ENCODE results near the gene CAP1. TPM values are rescaled to one million over a fixed set of nuclear protein-coding genes. Genes with fewer than 3 reads are reported as not detected.
A peak's percentile ranks its signal among the peaks of the same experiment; 100 is the strongest.

Gene CAP1, protein sequence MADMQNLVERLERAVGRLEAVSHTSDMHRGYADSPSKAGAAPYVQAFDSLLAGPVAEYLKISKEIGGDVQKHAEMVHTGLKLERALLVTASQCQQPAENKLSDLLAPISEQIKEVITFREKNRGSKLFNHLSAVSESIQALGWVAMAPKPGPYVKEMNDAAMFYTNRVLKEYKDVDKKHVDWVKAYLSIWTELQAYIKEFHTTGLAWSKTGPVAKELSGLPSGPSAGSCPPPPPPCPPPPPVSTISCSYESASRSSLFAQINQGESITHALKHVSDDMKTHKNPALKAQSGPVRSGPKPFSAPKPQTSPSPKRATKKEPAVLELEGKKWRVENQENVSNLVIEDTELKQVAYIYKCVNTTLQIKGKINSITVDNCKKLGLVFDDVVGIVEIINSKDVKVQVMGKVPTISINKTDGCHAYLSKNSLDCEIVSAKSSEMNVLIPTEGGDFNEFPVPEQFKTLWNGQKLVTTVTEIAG
- total RNA-seq (100 to 1,000 TPM; 519 to 536 TPM), polyA plus RNA-seq (788 TPM)

DNA sequence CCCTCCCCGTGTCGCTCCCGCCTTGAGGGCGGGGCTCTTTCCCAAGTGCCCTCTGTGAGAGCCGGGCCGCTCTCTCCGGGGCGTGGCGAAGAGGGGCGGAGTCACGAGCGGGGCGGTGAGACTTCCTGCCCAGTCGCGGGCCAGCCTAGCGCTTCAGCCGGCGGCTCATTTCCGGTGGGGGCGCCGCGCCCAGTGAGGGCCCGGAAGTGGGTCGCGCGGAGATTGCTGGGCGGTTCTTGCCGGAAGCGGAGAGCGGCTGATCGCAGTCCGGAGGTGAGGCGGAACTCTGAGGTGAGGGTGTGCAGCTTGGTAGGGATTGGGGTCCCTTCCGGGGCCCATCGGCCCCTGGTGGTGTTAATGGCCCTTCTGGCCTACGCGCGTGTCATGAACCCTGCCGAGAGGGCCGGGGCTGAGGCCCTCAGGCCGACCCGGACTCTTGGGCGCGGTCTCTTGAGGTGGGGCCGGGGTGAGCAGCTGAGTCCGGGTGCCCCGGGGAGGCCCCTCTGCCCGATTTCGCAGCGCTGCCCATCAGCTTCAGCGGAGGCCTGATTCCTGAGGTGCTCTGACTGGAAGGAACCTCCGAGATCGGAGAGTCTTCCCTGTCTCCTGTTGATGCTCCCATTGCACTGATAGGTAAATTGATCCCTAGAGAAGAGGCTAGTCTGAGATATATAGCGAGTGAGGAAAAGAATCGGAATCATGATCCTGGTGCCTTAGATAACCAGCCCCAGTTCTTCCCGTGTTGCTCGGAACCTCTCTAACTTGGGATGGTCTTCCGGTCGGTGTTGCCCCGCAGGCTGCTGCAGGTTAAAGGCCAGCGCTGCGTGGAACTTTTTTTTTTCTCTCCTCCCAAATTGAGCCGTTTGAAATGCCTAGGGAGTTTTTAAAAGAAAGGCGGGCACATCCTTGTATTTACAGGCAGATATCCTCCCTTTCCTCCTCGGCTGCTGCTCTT lies at the start of gene CAP1:
TSS of gene CAP1 (plus strand) at position 219 of the 955 bp plus-strand sequence. CDS start 18,618 bp downstream, outside the sequence.
- POLR2A ChIA-PET = interaction anchor here (0.7 to 2.0 kb wide), 8 partner anchors 8 to 333 kb away, joined by 3 to 12 read pairs (median 5); partner anchors contain the start of genes PPIE, SMAP2 and ZMPSTE24
- Histone ChIP-seq H3K27ac (ENCODE audit: low read depth, low read length) (peak within 1 kb of the TSS; percentile 91), H3K27me3 (ENCODE audit: insufficient read depth, low read length, poor library complexity, severe bottlenecking) (no peaks in the 10 kb centered on the region), H3K4me3 (ENCODE audit: low read length) (peak within 1 kb of the TSS; percentile 91), H3K4me1 (ENCODE audit: insufficient read depth, low read length) (peaks cover 69% of the 10 kb centered on the region), H3K9me3 (ENCODE audit: low read length) (no peaks in the 10 kb centered on the region), H3K36me3 (ENCODE audit: insufficient read depth, low read length) (peaks cover 6% of the 10 kb centered on the region)
- Mint-ChIP-seq H3K27ac (peak within 1 kb of the TSS; percentile 90 to 100 (median 98)), H3K9me3 (no peaks in the 10 kb centered on the region), H3K4me3 (peak within 1 kb of the TSS; percentile 90 to 98 (median 96)), H3K36me3 (peaks cover 6 to 55% (median 14%) of the 10 kb centered on the region in 3 donors), H3K4me1 (peaks cover 60 to 81% (median 78%) of the 10 kb centered on the region in 3 donors), H3K27me3 (no peaks in the 10 kb centered on the region)
- DNase-seq = peak; percentile 100
- CTCF ChIA-PET = interaction anchor here (1.0 to 1.6 kb wide), 4 partner anchors 17 to 275 kb away, joined by 3 to 5 read pairs (median 4); partner anchors contain the start of gene MYCL

DNA sequence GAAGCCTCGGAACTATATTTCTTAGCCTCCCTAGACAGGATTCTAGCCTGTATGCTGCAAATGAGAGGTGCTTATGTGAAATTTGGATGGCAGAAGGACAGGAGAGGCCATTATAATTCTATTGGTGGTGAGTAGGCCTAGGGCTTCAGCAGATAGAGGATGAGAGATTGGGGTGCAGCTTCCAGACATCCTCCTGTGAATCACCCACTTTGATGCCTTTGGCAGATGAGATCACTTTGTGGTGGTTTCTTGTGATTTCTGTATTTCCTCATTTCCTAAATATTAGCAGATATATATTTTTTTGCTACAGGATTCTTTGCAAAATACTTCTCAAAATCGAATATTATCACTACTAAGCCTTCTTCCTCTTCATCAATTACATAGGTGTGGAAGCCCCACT lies 48.3 kb upstream of the CAP1 start:
- no peak for DNase-seq
- H3K27ac ChIP-seq (ENCODE audit: low read depth, low read length) = no peak overlapping the region
- Mint-ChIP-seq H3K9me3 (no peaks in the 10 kb centered on the region), H3K4me1 (peaks cover 19 to 23% (median 22%) of the 10 kb centered on the region in 3 donors), H3K4me3 (no peak overlapping the region), H3K27me3 (peaks cover 0 to 1% of the 10 kb centered on the region in 2 donors), H3K36me3 (no peaks in the 10 kb centered on the region), H3K27ac (peak overlapping the region in 1 of 8 donors; percentile 9)
- no peaks in the 10 kb centered on the region for H3K9me3 ChIP-seq (ENCODE audit: low read length)
- no peak overlapping the region for H3K4me3 ChIP-seq (ENCODE audit: low read length)
- ChIA-PET CTCF (no interaction called here), POLR2A (no interaction called here)
- no peaks in the 10 kb centered on the region for H3K36me3 ChIP-seq (ENCODE audit: insufficient read depth, low read length)
- no peaks in the 10 kb centered on the region for H3K27me3 ChIP-seq (ENCODE audit: insufficient read depth, low read length, poor library complexity, severe bottlenecking)
- peaks cover 15% of the 10 kb centered on the region for H3K4me1 ChIP-seq (ENCODE audit: insufficient read depth, low read length)

DNA sequence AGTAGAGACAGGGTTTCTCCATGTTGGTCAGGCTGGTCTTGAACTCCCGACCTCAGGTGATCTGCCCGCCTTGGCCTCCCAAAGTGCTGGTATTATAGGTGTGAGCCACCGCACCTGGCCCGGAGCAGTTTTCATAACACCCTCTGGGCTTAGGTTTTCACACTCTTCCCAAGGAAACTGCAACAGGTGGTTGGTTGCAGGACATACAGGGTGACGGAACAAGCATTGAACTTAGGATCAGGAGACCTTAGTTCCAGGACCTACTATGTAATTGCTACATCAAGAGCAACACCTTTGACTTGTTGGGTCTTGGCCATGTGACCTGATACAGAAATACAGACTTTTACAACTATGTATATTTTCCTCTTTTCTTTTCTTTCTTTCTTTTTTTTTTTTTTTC lies 47.6 kb upstream of the CAP1 start:
- Histone ChIP-seq H3K9me3 (ENCODE audit: low read length) (no peaks in the 10 kb centered on the region), H3K27ac (ENCODE audit: low read depth, low read length) (no peak overlapping the region), H3K36me3 (ENCODE audit: insufficient read depth, low read length) (no peaks in the 10 kb centered on the region), H3K4me1 (ENCODE audit: insufficient read depth, low read length) (peaks cover 15% of the 10 kb centered on the region), H3K27me3 (ENCODE audit: insufficient read depth, low read length, poor library complexity, severe bottlenecking) (no peaks in the 10 kb centered on the region), H3K4me3 (ENCODE audit: low read length) (no peak overlapping the region)
- no peak overlapping the region for H3K27ac Mint-ChIP-seq
- H3K4me1 Mint-ChIP-seq = peaks cover 19 to 23% (median 22%) of the 10 kb centered on the region in 3 donors
- H3K4me3 Mint-ChIP-seq = no peak overlapping the region
- DNase-seq = no peak
- ChIA-PET POLR2A (no interaction called here), CTCF (no interaction called here)
- H3K27me3 Mint-ChIP-seq = peaks cover 0 to 1% of the 10 kb centered on the region in 2 donors
- H3K9me3 Mint-ChIP-seq = no peaks in the 10 kb centered on the region
- no peaks in the 10 kb centered on the region for H3K36me3 Mint-ChIP-seq

DNA sequence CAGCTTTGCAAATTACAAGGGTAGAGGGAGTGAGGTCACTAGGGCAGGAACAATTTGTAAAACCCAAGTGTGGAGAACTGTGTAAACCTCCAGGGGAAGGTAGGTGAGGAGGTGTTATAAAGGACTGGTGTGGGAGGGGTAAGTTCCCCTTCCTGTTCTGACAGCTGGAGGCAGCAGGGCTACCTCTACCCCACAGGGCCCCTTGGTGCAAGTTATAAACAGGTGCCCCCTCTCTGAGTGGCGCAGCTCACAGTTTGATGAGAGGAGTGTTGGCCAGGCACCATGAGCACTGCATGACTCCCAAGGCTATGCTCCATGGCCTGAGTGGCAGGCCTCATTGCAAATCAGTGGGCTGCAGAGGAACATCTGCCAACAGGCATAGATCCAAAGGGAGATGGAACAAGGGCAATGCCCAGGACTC lies 44.5 kb upstream of the CAP1 start:
- ChIA-PET CTCF (no interaction called here), POLR2A (no interaction called here)
- no peaks in the 10 kb centered on the region for H3K27me3 ChIP-seq (ENCODE audit: insufficient read depth, low read length, poor library complexity, severe bottlenecking)
- no peaks in the 10 kb centered on the region for H3K36me3 ChIP-seq (ENCODE audit: insufficient read depth, low read length)
- H3K4me1 ChIP-seq (ENCODE audit: insufficient read depth, low read length) = peaks cover 15% of the 10 kb centered on the region
- peaks cover 0 to 1% of the 10 kb centered on the region in 2 donors for H3K27me3 Mint-ChIP-seq
- DNase-seq = peak in 4 of 5 donors; percentile 5 to 50 (median 26)
- no peak overlapping the region for H3K27ac ChIP-seq (ENCODE audit: low read depth, low read length)
- peak overlapping the region in 6 of 7 donors; percentile 25 to 67 (median 44) for H3K4me3 Mint-ChIP-seq
- H3K27ac Mint-ChIP-seq = peak overlapping the region; percentile 65 to 89 (median 84)
- H3K4me3 ChIP-seq (ENCODE audit: low read length) = no peak overlapping the region
- H3K9me3 Mint-ChIP-seq = no peaks in the 10 kb centered on the region
- H3K9me3 ChIP-seq (ENCODE audit: low read length) = no peaks in the 10 kb centered on the region
- H3K36me3 Mint-ChIP-seq = no peaks in the 10 kb centered on the region
- H3K4me1 Mint-ChIP-seq = peaks cover 19 to 23% (median 22%) of the 10 kb centered on the region in 3 donors

DNA sequence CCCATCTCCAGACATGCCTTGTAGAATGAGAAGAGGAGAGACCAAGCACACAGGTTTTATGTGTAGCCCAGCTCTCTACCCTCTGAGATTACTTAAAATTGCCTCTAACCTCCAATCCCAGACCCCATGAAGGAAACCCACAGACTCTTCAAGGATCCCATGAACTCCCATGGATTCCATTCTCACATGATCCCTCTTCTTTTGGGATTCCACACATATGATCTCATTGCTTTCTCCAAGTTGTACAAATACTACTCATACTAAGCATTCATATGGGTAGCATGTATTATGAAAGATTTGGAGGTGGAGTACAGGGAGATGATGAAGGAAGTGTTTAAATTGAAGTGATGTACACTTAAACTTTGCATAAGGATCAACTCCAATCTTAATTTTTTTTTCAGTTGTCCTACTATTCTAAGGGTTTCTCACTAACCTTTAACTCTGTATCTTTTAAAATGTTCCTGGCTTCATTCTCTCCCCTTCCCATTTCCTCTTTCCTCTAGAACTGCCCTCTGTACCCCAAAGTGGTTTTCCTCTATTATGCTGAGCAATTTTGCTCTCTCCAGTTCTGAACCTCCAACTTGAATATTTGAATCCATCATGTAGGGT lies 44.0 kb upstream of the CAP1 start:
- no peaks in the 10 kb centered on the region for H3K9me3 ChIP-seq (ENCODE audit: low read length)
- H3K4me3 ChIP-seq (ENCODE audit: low read length) = no peak overlapping the region
- no peaks in the 10 kb centered on the region for H3K27me3 ChIP-seq (ENCODE audit: insufficient read depth, low read length, poor library complexity, severe bottlenecking)
- Mint-ChIP-seq H3K4me1 (peaks cover 19 to 24% (median 22%) of the 10 kb centered on the region in 3 donors), H3K4me3 (peak overlapping the region in 5 of 7 donors; percentile 25 to 67 (median 45)), H3K9me3 (no peaks in the 10 kb centered on the region), H3K27me3 (peaks cover 0 to 1% of the 10 kb centered on the region in 2 donors), H3K27ac (peak overlapping the region; percentile 62 to 89 (median 76)), H3K36me3 (no peaks in the 10 kb centered on the region)
- no peak overlapping the region for H3K27ac ChIP-seq (ENCODE audit: low read depth, low read length)
- no peaks in the 10 kb centered on the region for H3K36me3 ChIP-seq (ENCODE audit: insufficient read depth, low read length)
- POLR2A ChIA-PET = no interaction called here
- no peak for DNase-seq
- CTCF ChIA-PET = no interaction called here
- peaks cover 15% of the 10 kb centered on the region for H3K4me1 ChIP-seq (ENCODE audit: insufficient read depth, low read length)

DNA sequence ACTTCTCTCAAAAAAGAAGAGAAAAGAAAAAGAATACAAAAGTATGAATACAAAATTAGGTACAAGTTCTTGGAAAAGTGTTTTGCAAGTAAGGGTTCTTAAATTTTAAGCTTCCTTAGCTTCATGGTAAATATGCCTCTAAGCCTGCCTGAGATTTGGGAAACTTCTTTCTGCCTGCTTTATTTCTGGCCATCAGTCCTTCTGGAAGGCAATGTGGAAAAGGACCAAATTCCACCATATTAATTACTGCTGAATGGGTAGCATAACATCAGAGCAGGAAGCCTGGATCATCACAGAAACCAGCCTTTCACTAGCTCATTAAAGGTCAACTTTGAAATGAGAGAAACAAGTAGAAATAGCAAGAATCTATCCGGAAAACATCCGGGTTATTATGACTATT lies 39.1 kb upstream of the CAP1 start:
- Mint-ChIP-seq H3K27ac (peak overlapping the region in 1 of 8 donors; percentile 5), H3K4me3 (no peak overlapping the region), H3K27me3 (peaks cover 1 to 7% of the 10 kb centered on the region in 2 donors), H3K36me3 (peaks cover 0 to 16% (median 0%) of the 10 kb centered on the region in 3 donors), H3K4me1 (peaks cover 18 to 28% (median 19%) of the 10 kb centered on the region in 3 donors), H3K9me3 (no peaks in the 10 kb centered on the region)
- Histone ChIP-seq H3K36me3 (ENCODE audit: insufficient read depth, low read length) (no peaks in the 10 kb centered on the region), H3K4me3 (ENCODE audit: low read length) (no peak overlapping the region), H3K4me1 (ENCODE audit: insufficient read depth, low read length) (peaks cover under 1% of the 10 kb centered on the region), H3K27me3 (ENCODE audit: insufficient read depth, low read length, poor library complexity, severe bottlenecking) (no peaks in the 10 kb centered on the region), H3K9me3 (ENCODE audit: low read length) (no peaks in the 10 kb centered on the region), H3K27ac (ENCODE audit: low read depth, low read length) (no peak overlapping the region)
- CTCF ChIA-PET = interaction anchor here (1.6 to 2.4 kb wide), 3 partner anchors 29 to 99 kb away, joined by 4 to 10 read pairs (median 5); partner anchors contain the start of gene MYCL
- POLR2A ChIA-PET = interaction anchor here (0.6 kb wide), 1 partner anchor 49 kb away, joined by 3 read pairs; no protein-coding TSS in a partner anchor
- DNase-seq = no peak
